Right forelimb (tissue), 1 donor: ENCODE measurements around the gene RAD9A.
"Not testable (repeated sequence)": the region's sequence is repeated elsewhere in the genome, so short reads cannot be mapped to it uniquely, and the experiment has no call there.

Experiments used
- DNase-seq: peaks from one replicate; pipeline ENCODE4 v3.0.0-alpha.2; 2018

RAD9A gene

GRCh38 chr11:67410984-67411784 lies 19.4 kb downstream of the RAD9A start:
- no peak for DNase-seq

DNA sequence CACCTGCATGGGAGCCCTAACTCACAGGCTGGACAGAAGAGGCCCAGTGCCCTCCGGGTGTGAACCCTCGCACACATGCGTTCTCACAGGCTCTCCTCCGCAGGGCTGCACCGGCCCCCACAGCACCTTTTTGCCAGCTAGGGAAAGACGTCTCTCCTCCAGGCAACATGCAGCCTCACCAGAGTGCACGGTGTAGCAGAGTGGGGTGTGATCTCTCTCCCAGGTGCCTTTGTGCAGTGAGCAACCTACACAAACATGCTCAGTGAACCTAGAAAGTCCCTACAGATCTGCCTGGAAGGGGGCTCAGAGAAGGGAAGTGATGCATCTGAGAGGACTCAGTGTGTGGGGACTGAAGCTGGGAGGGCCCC lies 20.0 kb downstream of the RAD9A start:
- DNase-seq, result no peak

DNA sequence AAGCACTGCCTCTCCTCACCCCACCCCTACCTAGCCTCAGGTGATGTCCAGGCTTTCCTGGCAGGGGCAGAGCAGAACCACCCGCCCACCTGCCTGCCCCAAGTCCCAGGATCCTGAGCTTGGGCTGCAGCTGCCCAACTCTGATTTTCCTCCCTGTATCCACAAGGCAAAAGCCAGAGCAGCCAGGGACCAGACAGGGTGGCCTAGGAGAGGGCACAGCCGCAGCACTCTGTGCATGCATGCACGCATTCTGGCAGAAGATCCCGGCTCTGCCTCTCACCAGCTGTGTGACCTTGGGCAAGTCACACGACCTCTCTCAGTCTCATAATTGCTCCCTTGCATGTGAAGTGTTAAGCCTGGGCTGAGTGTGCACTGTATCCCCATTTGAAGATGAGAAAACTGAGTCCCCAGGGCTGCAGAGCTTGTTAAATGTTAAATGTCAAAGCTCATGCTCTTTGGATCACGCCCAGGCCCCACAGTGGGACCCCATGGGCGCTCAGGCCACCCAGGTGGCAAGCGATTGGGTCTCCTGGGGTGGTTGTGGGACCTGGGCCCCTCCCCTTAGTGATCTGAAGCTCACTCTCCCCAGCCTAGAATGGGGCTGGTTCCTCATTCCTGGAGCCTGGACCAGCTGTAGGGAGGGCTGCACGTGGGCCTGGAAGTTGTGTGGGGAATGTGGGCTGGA lies 20.9 kb downstream of the RAD9A start:
- DNase-seq, result no peak

DNA sequence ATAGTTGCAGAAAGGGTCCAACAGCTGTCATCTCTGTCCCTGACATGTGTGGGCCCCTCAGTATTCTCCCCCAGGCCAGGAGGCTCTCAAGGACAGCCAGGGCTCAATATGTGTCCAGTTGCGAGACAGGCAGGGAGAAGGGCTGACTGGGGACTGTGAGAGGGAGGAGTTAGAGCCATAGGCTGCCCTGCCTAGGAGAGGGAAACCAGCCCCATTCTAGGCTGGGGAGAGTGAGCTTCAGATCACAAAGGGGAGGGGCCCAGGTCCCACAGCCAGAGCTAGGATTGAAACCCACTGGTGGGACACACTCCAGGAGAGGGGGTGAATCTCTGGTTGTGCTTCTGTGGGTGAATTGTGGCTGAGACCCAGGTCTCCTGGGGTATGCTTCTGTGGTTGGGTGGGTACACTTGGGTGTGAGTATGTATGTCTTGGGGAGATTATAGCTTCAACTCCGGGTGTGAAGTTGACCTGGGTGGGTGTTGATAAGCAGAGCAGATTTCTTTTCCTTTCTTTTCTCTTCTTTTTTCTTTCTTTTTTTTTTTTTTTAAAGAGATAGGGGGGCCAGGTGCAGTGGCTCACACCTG lies 21.6 kb downstream of the RAD9A start:
- DNase-seq, result no peak

DNA sequence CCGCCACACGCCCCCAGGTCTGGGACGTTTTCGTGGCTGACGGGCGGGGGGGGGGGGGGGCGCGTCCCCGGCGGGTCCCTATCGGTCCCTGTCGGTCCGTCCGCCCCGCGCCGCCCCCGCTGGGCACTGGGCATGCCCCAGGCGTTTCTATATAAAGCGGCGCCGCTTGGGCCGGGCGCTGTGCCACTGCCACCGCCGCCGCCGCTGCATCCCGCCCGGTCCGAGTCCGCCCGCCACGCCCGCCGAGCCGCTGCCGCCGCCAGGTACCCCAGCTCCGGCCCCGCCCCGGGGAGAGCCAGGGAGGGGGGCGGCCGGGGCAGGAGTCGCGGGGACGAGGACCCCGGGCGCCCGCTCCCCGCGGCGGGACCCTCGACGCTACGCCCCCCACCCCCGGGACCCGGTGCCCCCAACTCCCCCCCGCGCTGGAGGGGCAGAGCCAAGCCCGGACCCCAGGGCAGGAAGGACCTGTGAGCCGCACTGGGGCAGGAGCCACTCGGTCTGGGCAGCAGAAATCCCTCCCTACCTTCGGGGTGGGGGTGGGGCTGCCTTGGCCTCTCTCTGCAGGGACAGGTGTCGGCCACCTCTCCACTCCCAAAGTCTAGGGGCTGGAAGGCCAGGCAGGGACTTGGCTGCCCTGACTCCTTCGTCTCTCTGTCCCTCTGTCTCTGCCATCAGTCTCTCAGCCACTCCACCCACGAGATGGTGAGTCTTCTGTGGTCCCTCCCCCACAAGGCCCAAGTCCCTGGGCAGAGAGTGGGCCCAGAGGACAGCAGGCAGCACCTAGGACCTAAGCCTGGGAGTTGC lies 23.9 kb downstream of the RAD9A start, which contains the start of gene CARNS1:
TSS of gene CARNS1 (plus strand) at position 178 of the 804 bp plus-strand sequence. CDS start at position 700, 522 bp downstream.
- no peak for DNase-seq

DNA sequence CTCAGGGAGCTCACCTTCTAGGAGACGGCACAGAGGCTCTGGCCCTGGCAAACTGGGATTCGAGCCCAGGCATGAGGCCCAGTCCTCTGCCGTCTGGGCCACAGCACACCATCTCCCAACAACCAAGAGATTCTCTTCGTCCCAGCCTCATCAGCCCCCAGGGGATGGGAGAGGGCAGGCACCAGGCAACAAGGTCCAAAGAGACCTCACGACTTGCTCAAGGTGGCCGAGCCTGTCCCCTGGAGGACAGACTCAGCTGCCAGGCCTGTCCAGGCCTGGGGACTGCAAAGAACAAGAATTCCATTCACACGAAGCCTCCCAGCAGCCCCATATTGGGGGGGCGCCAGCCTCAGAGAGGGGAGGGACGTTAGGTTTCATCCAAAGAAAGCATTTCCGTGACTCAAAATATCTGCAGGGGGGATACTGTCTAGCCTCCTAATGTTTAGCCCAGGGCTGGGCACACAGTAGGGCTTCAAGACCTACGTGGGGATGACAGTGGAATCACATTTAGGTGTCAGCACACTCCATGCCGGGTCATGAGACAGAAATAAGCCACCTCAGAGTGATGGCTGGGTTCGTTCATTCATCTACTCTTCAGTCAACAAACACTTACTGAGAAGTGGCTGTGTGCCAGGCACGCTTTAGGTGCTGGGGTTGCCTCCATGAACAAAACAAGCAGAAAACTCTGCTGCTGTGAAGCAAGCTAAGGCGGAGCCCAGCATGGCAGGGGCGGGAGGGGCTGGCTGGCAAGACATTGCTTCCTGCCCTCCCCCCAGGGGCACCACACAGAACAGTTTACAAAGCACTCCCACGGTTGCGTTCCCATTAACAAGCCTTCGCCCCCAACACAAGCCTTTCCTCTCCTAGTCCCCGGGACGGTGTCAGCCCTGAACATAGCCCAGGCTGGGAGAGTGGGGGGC lies 24.9 kb downstream of the RAD9A start:
- no peak for DNase-seq

- no peak for DNase-seq
These were observed 25.6 kb downstream of the RAD9A start for GRCh38 chr11:67417425-67417824.

- no peak for DNase-seq
These were observed 26.9 kb downstream of the RAD9A start for GRCh38 chr11:67418476-67419281.

DNA sequence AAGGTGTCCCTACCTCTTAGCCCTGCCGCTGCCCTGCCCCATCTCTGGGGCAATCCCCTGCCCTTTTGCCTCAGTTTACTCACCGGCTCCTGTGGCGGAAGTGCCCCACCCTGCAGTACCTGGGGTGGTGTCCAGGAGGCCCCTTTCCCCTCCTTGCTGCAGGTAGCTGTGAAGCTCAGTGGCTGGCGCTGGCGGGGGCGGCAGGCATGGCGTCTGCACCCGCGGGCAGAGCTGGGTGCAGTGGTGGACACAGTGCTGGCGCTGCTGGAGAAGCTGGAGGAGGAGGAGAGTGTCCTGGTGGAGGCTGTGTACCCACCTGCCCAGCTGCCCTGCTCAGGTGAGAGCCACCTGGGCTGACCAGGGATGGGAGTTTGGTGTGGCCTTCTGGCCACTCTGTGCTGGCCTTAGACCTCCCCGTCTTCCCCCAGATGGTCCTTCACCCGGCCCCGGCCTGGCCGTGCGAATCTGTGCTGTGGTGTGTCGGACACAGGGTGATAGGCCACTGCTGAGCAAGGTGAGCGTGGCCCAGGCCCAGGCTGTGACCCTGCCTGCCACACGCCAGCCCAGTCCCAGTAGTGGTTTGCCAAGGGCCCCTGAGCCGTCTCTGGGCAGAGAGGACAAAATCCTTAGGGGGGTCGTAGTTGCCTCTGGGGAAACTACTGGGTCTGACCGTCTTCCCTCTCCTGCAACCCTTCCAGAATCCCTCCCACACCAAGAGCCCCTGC lies 27.7 kb downstream of the RAD9A start:
- no peak for DNase-seq

- no peak for DNase-seq
These were observed 28.4 kb downstream of the RAD9A start for GRCh38 chr11:67420147-67420645.

DNA sequence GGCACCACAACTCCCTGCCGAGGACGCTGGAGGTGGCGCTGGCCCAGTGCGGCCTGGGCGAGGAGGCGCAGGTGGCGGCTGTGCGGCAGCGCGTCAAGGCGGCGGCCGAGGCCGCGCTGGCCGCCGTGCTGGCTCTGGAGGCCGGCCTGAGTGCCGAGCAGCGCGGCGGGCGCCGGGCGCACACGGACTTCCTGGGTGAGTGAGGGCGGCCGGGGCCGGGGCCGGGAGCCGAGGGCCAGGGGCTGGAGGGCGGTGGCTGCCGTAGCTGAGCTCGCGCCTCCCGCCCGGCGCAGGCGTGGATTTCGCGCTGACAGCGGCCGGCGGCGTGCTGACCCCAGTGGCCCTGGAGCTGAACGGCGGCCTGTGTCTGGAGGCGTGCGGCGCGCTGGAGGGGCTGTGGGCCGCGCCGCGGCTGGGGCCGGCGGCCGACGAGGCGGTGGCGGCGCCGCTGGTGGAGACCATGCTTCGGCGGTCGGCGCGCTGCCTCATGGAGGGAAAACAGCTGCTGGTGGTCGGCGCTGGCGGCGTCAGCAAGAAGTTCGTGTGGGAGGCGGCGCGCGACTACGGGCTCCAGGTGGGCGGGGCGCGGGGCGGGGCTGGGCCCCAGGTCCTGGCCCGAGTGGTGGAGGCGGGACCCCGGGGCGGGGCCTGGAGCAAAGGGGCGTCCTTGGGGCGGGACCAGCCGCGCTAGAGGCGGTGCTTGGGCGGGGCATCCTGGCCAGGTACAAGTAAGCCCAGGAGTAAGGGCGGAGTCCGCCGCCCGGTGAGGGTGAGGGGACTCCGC lies 29.1 kb downstream of the RAD9A start:
- DNase-seq, result peak; percentile 98

- no peak for DNase-seq
These were observed 29.7 kb downstream of the RAD9A start for GRCh38 chr11:67421430-67422031.

GRCh38 chr11:67422891-67423290 lies 31.1 kb downstream of the RAD9A start:
- no peak for DNase-seq

- no peak for DNase-seq
These were observed 31.7 kb downstream of the RAD9A start for GRCh38 chr11:67423466-67423865.

DNA sequence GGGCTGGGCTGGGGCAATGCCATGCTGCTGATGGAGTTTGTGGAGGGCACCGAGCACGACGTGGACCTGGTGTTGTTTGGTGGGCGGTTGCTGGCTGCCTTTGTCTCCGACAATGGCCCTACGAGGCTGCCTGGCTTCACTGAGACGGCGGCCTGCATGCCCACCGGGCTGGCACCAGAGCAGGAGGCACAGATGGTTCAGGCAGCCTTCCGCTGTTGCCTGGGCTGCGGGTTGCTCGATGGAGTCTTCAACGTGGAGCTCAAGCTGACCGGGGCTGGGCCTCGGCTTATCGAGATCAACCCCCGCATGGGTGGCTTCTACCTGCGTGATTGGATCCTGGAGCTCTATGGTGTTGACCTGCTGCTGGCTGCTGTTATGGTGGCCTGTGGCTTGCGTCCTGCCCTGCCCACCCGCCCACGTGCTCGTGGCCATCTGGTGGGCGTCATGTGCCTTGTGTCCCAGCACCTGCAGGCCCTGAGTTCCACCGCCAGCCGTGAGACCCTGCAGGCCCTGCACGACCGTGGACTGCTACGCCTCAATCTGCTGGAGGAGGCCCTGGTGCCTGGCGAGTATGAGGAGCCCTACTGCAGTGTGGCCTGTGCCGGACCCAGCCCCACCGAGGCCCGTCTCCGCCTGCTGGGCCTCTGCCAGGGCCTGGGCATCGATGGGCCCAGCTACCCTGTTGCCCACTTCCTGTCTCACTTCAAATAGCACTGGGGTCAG lies 32.3 kb downstream of the RAD9A start:
- DNase-seq, result no peak

GRCh38 chr11:67427364-67427859 lies 35.6 kb downstream of the RAD9A start:
- not testable (repeated sequence) for DNase-seq

DNA sequence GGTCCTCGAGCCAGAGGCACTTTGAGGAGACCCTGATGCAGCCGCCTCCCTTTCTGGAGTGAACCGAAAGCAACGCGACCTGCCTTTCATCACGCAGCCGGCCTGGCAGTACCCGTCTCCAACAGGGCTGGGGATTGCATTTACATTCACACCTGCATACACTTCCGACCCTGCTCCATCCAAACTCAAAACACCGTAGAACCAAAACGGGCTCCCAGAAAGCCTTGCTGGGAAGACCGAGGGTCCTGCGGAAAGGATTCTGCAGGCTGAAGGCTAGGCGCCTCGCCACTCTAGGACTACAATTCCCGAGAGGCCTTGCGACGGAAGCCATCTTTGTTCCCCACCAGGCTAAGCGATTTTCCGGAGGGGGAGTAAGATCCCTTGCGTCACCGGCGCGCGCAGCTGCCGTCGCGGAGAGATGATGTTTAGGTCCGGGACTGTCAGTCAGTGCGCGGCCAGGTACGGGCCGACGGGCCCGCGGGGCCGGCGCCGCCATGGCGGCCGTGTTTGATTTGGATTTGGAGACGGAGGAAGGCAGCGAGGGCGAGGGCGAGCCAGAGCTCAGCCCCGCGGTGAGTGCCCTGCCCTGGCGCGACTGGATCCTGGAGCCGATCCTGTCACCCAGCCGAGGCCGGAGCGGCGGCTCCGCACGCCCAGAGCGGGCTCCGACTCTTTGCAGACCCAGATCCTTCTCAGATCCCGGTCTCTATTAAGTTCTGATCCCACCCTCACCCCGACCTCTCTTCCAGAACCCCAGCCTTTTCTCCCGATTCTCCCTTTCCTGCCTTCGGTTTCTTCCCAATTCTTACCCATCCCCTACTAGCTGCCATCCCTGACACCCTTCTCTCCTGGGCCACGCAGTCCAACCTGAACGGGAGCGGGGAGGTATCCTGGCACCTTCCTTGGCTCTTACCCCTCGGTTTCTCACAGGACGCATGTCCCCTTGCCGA lies 36.5 kb downstream of the RAD9A start, which contains the start of gene RPS6KB2:
TSS of gene RPS6KB2 (plus strand) at position 443 of the 950 bp plus-strand sequence. CDS start at position 495, 52 bp downstream.
- peak; percentile 100 for DNase-seq
